ENCODE data around the gene F11R. TPM values are rescaled to one million over a fixed set of nuclear protein-coding genes. Genes with fewer than 3 reads are reported as not detected.

The F11R gene
- total RNA-seq, 1 experiment from 2014 or later: 69.2 TPM

DNA sequence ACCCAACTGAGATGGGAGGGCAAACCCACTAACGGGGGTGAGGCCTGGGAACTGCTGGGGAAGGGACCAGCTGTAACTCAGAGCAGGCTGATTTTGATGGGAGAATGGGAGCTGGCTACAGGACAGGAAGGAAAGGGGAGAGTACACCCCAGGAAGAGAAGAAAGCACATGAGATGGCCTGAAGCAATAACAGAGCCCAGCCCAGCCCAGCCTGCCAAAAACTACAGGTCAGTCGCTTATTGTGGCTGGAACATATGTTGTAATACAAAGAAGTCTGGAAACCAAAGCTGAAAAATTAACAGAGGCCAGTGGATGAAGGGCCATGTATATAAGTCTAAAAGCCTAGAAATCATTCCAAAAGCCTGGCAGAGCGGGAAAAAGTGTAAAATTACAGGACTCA lies 67.9 kb downstream of the F11R start:
- Histone ChIP-seq H3K4me3 (ENCODE audit: low read length) (no peak overlapping the region), H2AFZ (ENCODE audit: low read length) (no peak overlapping the region), H4K20me1 (ENCODE audit: low read length) (no peaks in the 10 kb centered on the region), H3K4me1 (ENCODE audit: insufficient read depth, low read length) (peaks cover 25% of the 10 kb centered on the region), H3K36me3 (ENCODE audit: low read depth, low read length) (no peaks in the 10 kb centered on the region), H3K79me2 (ENCODE audit: low read length) (no peaks in the 10 kb centered on the region), H3K27ac (ENCODE audit: low read length) (no peak overlapping the region), H3F3A (ENCODE audit: low read length, unreplicated experiment) (no peaks in the 10 kb centered on the region), H3K9ac (ENCODE audit: low read length) (no peak overlapping the region), H3K9me2 (replicated peaks; ENCODE audit: low read length) (no peaks in the 10 kb centered on the region), H3K9me3 (ENCODE audit: low read length) (no peaks in the 10 kb centered on the region), H3K4me2 (ENCODE audit: low read length) (no peak overlapping the region), H3K27me3 (ENCODE audit: low read length) (no peaks in the 10 kb centered on the region)
- TF ChIP-seq, protein P1, sequence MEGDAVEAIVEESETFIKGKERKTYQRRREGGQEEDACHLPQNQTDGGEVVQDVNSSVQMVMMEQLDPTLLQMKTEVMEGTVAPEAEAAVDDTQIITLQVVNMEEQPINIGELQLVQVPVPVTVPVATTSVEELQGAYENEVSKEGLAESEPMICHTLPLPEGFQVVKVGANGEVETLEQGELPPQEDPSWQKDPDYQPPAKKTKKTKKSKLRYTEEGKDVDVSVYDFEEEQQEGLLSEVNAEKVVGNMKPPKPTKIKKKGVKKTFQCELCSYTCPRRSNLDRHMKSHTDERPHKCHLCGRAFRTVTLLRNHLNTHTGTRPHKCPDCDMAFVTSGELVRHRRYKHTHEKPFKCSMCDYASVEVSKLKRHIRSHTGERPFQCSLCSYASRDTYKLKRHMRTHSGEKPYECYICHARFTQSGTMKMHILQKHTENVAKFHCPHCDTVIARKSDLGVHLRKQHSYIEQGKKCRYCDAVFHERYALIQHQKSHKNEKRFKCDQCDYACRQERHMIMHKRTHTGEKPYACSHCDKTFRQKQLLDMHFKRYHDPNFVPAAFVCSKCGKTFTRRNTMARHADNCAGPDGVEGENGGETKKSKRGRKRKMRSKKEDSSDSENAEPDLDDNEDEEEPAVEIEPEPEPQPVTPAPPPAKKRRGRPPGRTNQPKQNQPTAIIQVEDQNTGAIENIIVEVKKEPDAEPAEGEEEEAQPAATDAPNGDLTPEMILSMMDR (conservative IDR thresholded peaks at IDR 0.05; ENCODE audit: low read depth, low read length): no peak
- no peak for TF ChIP-seq EZH2 (IDR thresholded peaks at IDR 0.05; ENCODE audit: low read length, unreplicated experiment)
- TF ChIP-seq EZH2phosphoT487 (IDR thresholded peaks at IDR 0.05; ENCODE audit: borderline replicate concordance, low read length): no peak
- POLR2A ChIA-PET (ENCODE audit: unreplicated experiment): interaction anchor here (0.5 to 0.8 kb wide), 2 partner anchors 116 to 155 kb away, joined by 4 to 7 read pairs; no protein-coding TSS in a partner anchor
- intact Hi-C loops (cut with micrococcal nuclease): no loop called here
- BruUV-seq (replicated peaks): no TSS peak
- no peak for ATAC-seq
- CTCF ChIA-PET: interaction anchor here (0.6 to 1.3 kb wide), 3 partner anchors 35 to 118 kb away, joined by 4 to 9 read pairs (median 4); no protein-coding TSS in a partner anchor
- no peak for DNase-seq

- Histone ChIP-seq H3K4me2 (ENCODE audit: low read length) (no peak overlapping the region), H3K79me2 (ENCODE audit: low read length) (no peaks in the 10 kb centered on the region), H3K27me3 (ENCODE audit: low read length) (no peaks in the 10 kb centered on the region), H2AFZ (ENCODE audit: low read length) (no peak overlapping the region), H4K20me1 (ENCODE audit: low read length) (no peaks in the 10 kb centered on the region), H3K9ac (ENCODE audit: low read length) (no peak overlapping the region), H3K4me3 (ENCODE audit: low read length) (no peak overlapping the region), H3K4me1 (ENCODE audit: insufficient read depth, low read length) (peaks cover 25% of the 10 kb centered on the region), H3K36me3 (ENCODE audit: low read depth, low read length) (no peaks in the 10 kb centered on the region), H3K9me3 (ENCODE audit: low read length) (no peaks in the 10 kb centered on the region), H3K27ac (ENCODE audit: low read length) (no peak overlapping the region), H3F3A (ENCODE audit: low read length, unreplicated experiment) (no peaks in the 10 kb centered on the region), H3K9me2 (replicated peaks; ENCODE audit: low read length) (no peaks in the 10 kb centered on the region)
- intact Hi-C loops (cut with micrococcal nuclease): no loop called here
- no peak for DNase-seq
- ChIA-PET CTCF (interaction anchor here (0.5 to 1.8 kb wide), 9 partner anchors 17 to 822 kb away, joined by 3 to 14 read pairs (median 3); no protein-coding TSS in a partner anchor), POLR2A (ENCODE audit: unreplicated experiment) (no interaction called here)
- no TSS peak for BruUV-seq (replicated peaks)
- TF ChIP-seq, protein P1 (conservative IDR thresholded peaks at IDR 0.05; ENCODE audit: low read depth, low read length): no peak
- TF ChIP-seq EZH2 (IDR thresholded peaks at IDR 0.05; ENCODE audit: low read length, unreplicated experiment) (no peak), EZH2phosphoT487 (IDR thresholded peaks at IDR 0.05; ENCODE audit: borderline replicate concordance, low read length) (no peak)
- ATAC-seq: no peak
Measured at GRCh38 chr1:160952129-160952510, 68.8 kb downstream of the F11R start.

DNA sequence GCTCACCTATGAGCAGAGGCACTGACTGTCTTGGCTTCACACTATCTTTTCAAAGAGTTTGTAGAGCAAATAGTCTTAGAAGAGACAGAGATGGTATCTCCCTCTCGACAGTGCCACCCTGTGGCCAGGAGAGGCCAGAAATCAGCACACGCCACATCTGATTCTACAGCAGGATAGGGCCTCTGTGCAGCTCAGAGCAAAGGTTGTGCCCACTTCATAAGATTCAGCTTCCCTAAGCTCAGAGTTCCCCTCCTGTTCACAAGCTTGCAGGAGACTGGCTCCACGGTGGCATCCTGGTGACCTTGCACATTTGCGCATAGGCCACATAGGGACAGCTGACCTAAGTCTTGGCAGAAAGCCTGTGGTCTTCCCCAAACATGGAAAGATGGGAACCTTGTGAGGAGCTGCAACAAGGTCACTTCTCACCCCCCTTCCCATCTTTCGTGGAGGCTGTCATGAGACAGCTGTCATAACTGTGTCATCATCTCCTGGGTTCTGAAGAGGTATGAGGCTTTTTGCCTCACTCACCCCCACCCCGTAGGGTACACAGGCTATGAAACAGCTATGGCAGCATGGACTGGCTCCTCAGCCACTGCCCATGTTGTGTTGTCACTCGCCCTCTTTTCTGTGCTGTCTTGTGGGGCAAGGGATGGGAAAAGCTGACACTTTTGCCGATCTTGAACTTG lies 69.4 kb downstream of the F11R start:
- H3K9ac ChIP-seq (ENCODE audit: low read length): no peak overlapping the region
- peaks cover 25% of the 10 kb centered on the region for H3K4me1 ChIP-seq (ENCODE audit: insufficient read depth, low read length)
- TF ChIP-seq, protein P1 (conservative IDR thresholded peaks at IDR 0.05; ENCODE audit: low read depth, low read length): peak; percentile 98
- TF ChIP-seq EZH2 (IDR thresholded peaks at IDR 0.05; ENCODE audit: low read length, unreplicated experiment): no peak
- H3K9me3 ChIP-seq (ENCODE audit: low read length): no peaks in the 10 kb centered on the region
- H3K4me3 ChIP-seq (ENCODE audit: low read length): no peak overlapping the region
- ATAC-seq (peak; percentile 77), DNase-seq (peak; percentile 91)
- no TSS peak for BruUV-seq (replicated peaks)
- ChIA-PET CTCF (interaction anchor here (0.5 to 1.8 kb wide), 9 partner anchors 39 to 821 kb away, joined by 3 to 14 read pairs (median 5); no protein-coding TSS in a partner anchor), POLR2A (ENCODE audit: unreplicated experiment) (no interaction called here)
- intact Hi-C loops (cut with micrococcal nuclease): loop anchor here (1.0 to 2.0 kb wide), 6 partner anchors 8 to 277 kb away; no protein-coding TSS in a partner anchor
- no peaks in the 10 kb centered on the region for H3K36me3 ChIP-seq (ENCODE audit: low read depth, low read length)
- no peaks in the 10 kb centered on the region for H3K27me3 ChIP-seq (ENCODE audit: low read length)
- no peaks in the 10 kb centered on the region for H3K9me2 ChIP-seq (replicated peaks; ENCODE audit: low read length)
- no peak overlapping the region for H3K4me2 ChIP-seq (ENCODE audit: low read length)
- no peak overlapping the region for H3K27ac ChIP-seq (ENCODE audit: low read length)
- H3F3A ChIP-seq (ENCODE audit: low read length, unreplicated experiment): no peaks in the 10 kb centered on the region
- no peaks in the 10 kb centered on the region for H3K79me2 ChIP-seq (ENCODE audit: low read length)
- H2AFZ ChIP-seq (ENCODE audit: low read length): no peak overlapping the region
- no peaks in the 10 kb centered on the region for H4K20me1 ChIP-seq (ENCODE audit: low read length)
